PFSK-1 (cell line): ENCODE results near the gene RAB34.

Source experiments
- FOXP2 ChIP-seq: optimal IDR thresholded peaks from 2 replicates; pipeline ENCODE3; 2011; ENCODE audit warnings: borderline replicate concordance, control low read depth, inconsistent platforms; ENCODE audit not compliant: insufficient read depth; ENCODE audit errors: extremely low read length, extremely low read depth
- POLR2AphosphoS5 ChIP-seq: IDR thresholded peaks from 2 replicates; pipeline ENCODE4 v1.6.1; 2012; ENCODE audit warnings: low read depth, mild to moderate bottlenecking, control low read depth, low read length, moderate library complexity
- SIN3A ChIP-seq: IDR thresholded peaks from 2 replicates; pipeline ENCODE4 v1.6.1; 2012; ENCODE audit warnings: mild to moderate bottlenecking, low read length, moderate library complexity, borderline replicate concordance; ENCODE audit not compliant: insufficient read depth
- TAF1 ChIP-seq: IDR thresholded peaks from 2 replicates; pipeline ENCODE4 v1.6.1; 2012; ENCODE audit warnings: low read length, control low read depth, borderline replicate concordance; ENCODE audit not compliant: insufficient read depth
- TF ChIP-seq, protein P1 (sequence below), 2 experiments: IDR thresholded peaks; 2 replicates each; pipeline versions ENCODE4 v1.6.1 to v1.8.0; 2011 to 2012; ENCODE audit warnings: low read depth in 2 of 2, low read length in 2 of 2, control low read depth in 1 of 2, inconsistent platforms in 1 of 2, mild to moderate bottlenecking in 1 of 2, moderate library complexity in 1 of 2; ENCODE audit not compliant: insufficient read depth in 1 of 2

RAB34 gene

GRCh38 chr17:28760601-28761562 lies 43.2 kb upstream of the RAB34 start:
- no peak for TF ChIP-seq SIN3A
- TF ChIP-seq FOXP2, result no peak
- TF ChIP-seq, protein P1, sequence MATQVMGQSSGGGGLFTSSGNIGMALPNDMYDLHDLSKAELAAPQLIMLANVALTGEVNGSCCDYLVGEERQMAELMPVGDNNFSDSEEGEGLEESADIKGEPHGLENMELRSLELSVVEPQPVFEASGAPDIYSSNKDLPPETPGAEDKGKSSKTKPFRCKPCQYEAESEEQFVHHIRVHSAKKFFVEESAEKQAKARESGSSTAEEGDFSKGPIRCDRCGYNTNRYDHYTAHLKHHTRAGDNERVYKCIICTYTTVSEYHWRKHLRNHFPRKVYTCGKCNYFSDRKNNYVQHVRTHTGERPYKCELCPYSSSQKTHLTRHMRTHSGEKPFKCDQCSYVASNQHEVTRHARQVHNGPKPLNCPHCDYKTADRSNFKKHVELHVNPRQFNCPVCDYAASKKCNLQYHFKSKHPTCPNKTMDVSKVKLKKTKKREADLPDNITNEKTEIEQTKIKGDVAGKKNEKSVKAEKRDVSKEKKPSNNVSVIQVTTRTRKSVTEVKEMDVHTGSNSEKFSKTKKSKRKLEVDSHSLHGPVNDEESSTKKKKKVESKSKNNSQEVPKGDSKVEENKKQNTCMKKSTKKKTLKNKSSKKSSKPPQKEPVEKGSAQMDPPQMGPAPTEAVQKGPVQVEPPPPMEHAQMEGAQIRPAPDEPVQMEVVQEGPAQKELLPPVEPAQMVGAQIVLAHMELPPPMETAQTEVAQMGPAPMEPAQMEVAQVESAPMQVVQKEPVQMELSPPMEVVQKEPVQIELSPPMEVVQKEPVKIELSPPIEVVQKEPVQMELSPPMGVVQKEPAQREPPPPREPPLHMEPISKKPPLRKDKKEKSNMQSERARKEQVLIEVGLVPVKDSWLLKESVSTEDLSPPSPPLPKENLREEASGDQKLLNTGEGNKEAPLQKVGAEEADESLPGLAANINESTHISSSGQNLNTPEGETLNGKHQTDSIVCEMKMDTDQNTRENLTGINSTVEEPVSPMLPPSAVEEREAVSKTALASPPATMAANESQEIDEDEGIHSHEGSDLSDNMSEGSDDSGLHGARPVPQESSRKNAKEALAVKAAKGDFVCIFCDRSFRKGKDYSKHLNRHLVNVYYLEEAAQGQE (IDR thresholded peaks at IDR 0.05; ENCODE audit: insufficient read depth in 1 of 2, low read depth in 2 of 2, low read length in 2 of 2), result peak in 1 of 2 experiments; percentile 60; a peak in 1 of 4 replicates
- no peak for TF ChIP-seq POLR2AphosphoS5

GRCh38 chr17:28759256-28759865 lies 41.7 kb upstream of the RAB34 start:
- TF ChIP-seq POLR2AphosphoS5 (no peak), TAF1 (no peak), FOXP2 (no peak), SIN3A (no peak)
- TF ChIP-seq, protein P1 (IDR thresholded peaks at IDR 0.05; ENCODE audit: insufficient read depth in 1 of 2, low read depth in 2 of 2, low read length in 2 of 2), result no peak

GRCh38 chr17:28758411-28759121 lies 40.9 kb upstream of the RAB34 start:
- TF ChIP-seq POLR2AphosphoS5, result no peak
- no peak for TF ChIP-seq SIN3A
- TF ChIP-seq, protein P1 (IDR thresholded peaks at IDR 0.05; ENCODE audit: insufficient read depth in 1 of 2, low read depth in 2 of 2, low read length in 2 of 2), result no peak
- no peak for TF ChIP-seq FOXP2
- no peak for TF ChIP-seq TAF1

DNA sequence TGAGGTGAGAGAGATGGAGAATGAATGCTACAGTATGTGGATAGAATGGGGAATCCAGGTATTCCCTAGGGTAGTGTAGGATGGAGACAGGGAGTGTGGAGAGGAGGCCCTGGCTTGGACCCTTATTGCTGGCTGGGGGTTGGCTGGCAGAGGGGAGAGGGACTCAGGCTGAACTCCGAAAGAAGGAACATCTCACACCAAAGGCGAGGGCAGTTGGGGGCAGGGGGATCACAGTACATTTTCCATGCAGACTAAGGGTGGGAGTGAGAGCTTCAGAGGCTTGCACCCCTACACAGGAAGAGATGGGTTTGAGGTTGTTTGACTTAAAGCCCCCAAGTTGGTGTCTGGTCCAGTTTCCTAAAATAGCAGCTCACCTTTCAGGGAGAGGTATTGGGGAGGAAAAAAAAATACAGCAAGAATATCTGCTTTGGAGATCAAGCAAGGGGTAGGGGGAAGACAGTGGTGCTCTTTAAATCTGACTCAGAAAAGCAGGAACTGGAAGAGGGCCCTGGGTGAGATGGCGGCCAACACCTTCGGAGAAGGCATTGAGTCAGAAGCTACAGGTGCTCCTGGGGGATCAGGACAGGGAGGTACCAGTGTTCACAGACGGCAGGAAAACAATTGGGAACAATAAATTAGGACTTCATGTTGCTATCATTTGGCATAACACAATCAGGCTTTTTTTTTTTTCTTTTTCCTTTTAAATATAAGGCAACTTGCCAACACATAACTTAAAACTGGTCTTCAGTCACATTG lies 38.6 kb upstream of the RAB34 start:
- TF ChIP-seq, protein P1 (IDR thresholded peaks at IDR 0.05; ENCODE audit: insufficient read depth in 1 of 2, low read depth in 2 of 2, low read length in 2 of 2), result no peak
- TF ChIP-seq FOXP2 (no peak), POLR2AphosphoS5 (no peak), TAF1 (no peak), SIN3A (no peak)
